ENCODE results near the gene TMC4. TPM values are rescaled to one million over a fixed set of nuclear protein-coding genes. Genes with fewer than 3 reads are reported as not detected.

Gene TMC4
- total RNA-seq, 1 experiment from 2014 or later: 175 TPM

GRCh38 chr19:54160182-54160811 lies 12.7 kb downstream of the TMC4 start:
- Histone ChIP-seq H3F3A (ENCODE audit: insufficient read depth, low read depth) (peaks cover 62% of the 10 kb centered on the region), H3K27ac (peak overlapping the region; percentile 42), H3K4me3 (peak overlapping the region; percentile 82), H2AFZ (peak overlapping the region; percentile 65), H4K20me1 (ENCODE audit: insufficient read depth) (peaks cover 11% of the 10 kb centered on the region), H3K4me2 (peak overlapping the region; percentile 91), H3K9me2 (ENCODE audit: insufficient read depth) (no peaks in the 10 kb centered on the region), H3K79me2 (ENCODE audit: low read depth) (peaks cover 14% of the 10 kb centered on the region), H3K4me1 (replicated peaks; ENCODE audit: insufficient read depth) (peaks cover 33% of the 10 kb centered on the region), H3K36me3 (ENCODE audit: low read depth) (0 out of 2 replicates have a peak, but pooled peaks cover 3% of the 10 kb centered on the region), H3K9me3 (ENCODE audit: insufficient read depth, low read depth) (no peaks in the 10 kb centered on the region), H3K27me3 (ENCODE audit: insufficient read depth, low read depth) (no peaks in the 10 kb centered on the region)
- TF ChIP-seq EZH2 (IDR thresholded peaks at IDR 0.05; ENCODE audit: low read depth) (no peak), CTCF (conservative IDR thresholded peaks at IDR 0.05) (no peak)
- DNase-seq: no peak
- intact Hi-C loops (cut with micrococcal nuclease; ENCODE audit: unreplicated experiment): loop anchor here (10.0 kb wide), 1 partner anchor 305 kb away; the partner anchor contains the start of gene LENG9
- TSS peak; percentile 84 for BruUV-seq (replicated peaks)
- POLR2A ChIA-PET (ENCODE audit: unreplicated experiment): interaction anchor here (0.5 to 2.2 kb wide), 4 partner anchors 10 to 292 kb away, joined by 4 to 28 read pairs (median 16); partner anchors contain the start of gene CNOT3
- CTCF ChIA-PET: interaction anchor here (0.7 kb wide), 1 partner anchor 291 kb away, joined by 18 read pairs; no protein-coding TSS in a partner anchor

GRCh38 chr19:54159352-54160181 lies 13.4 kb downstream of the TMC4 start, which contains the start of gene LENG1:
TSS of gene LENG1 (minus strand) at chr19:54159721. CDS start at chr19:54159695, 26 bp downstream.
- H3K9me2 ChIP-seq (ENCODE audit: insufficient read depth): no peaks in the 10 kb centered on the region
- H3F3A ChIP-seq (ENCODE audit: insufficient read depth, low read depth): peaks cover 58% of the 10 kb centered on the region
- peak within 1 kb of the TSS; percentile 91 for H3K4me2 ChIP-seq
- H3K27ac ChIP-seq: peak within 1 kb of the TSS; percentile 57
- no peaks in the 10 kb centered on the region for H3K9me3 ChIP-seq (ENCODE audit: insufficient read depth, low read depth)
- H3K27me3 ChIP-seq (ENCODE audit: insufficient read depth, low read depth): no peaks in the 10 kb centered on the region
- 0 out of 2 replicates have a peak, but pooled peaks cover 3% of the 10 kb centered on the region for H3K36me3 ChIP-seq (ENCODE audit: low read depth)
- peaks cover 12% of the 10 kb centered on the region for H4K20me1 ChIP-seq (ENCODE audit: insufficient read depth)
- intact Hi-C loops (cut with micrococcal nuclease; ENCODE audit: unreplicated experiment): loop anchor here (1.0 to 10.0 kb wide), 4 partner anchors 22 to 305 kb away; partner anchors contain the start of genes CNOT3, LENG9 and MYADM
- CTCF ChIA-PET: no interaction called here
- peaks cover 14% of the 10 kb centered on the region for H3K79me2 ChIP-seq (ENCODE audit: low read depth)
- peak within 1 kb of the TSS; percentile 82 for H3K4me3 ChIP-seq
- peak within 1 kb of the TSS; percentile 76 for H2AFZ ChIP-seq
- POLR2A ChIA-PET (ENCODE audit: unreplicated experiment): interaction anchor here (0.5 to 2.2 kb wide), 8 partner anchors 12 to 291 kb away, joined by 4 to 28 read pairs (median 6); partner anchors contain the start of genes CNOT3, PRPF31 and TFPT
- TF ChIP-seq CTCF (conservative IDR thresholded peaks at IDR 0.05) (peak; percentile 53; the same call in 1 of the 2 replicates), EZH2 (IDR thresholded peaks at IDR 0.05; ENCODE audit: low read depth) (no peak)
- H3K4me1 ChIP-seq (replicated peaks; ENCODE audit: insufficient read depth): peaks cover 33% of the 10 kb centered on the region
- DNase-seq: peak; percentile 100
- BruUV-seq (replicated peaks): no TSS peak

- intact Hi-C loops (cut with micrococcal nuclease; ENCODE audit: unreplicated experiment): loop anchor here (1.0 to 2.0 kb wide), 3 partner anchors 22 to 292 kb away; partner anchors contain the start of genes CNOT3 and MYADM
- BruUV-seq (replicated peaks): TSS peak; percentile 33
- H3K9me2 ChIP-seq (ENCODE audit: insufficient read depth): no peaks in the 10 kb centered on the region
- no peaks in the 10 kb centered on the region for H3K27me3 ChIP-seq (ENCODE audit: insufficient read depth, low read depth)
- DNase-seq: peak in 1 of 2 experiments; percentile 32
- peak overlapping the region; percentile 76 for H2AFZ ChIP-seq
- TF ChIP-seq EZH2 (IDR thresholded peaks at IDR 0.05; ENCODE audit: low read depth): no peak
- TF ChIP-seq CTCF (conservative IDR thresholded peaks at IDR 0.05): no peak
- peak overlapping the region; percentile 87 for H3K4me2 ChIP-seq
- ChIA-PET POLR2A (ENCODE audit: unreplicated experiment) (interaction anchor here (0.5 to 2.2 kb wide), 7 partner anchors 13 to 51 kb away, joined by 4 to 28 read pairs (median 5); partner anchors contain the start of genes CNOT3, MBOAT7, PRPF31 and TFPT), CTCF (no interaction called here)
- peaks cover 61% of the 10 kb centered on the region for H3F3A ChIP-seq (ENCODE audit: insufficient read depth, low read depth)
- peak overlapping the region; percentile 57 for H3K27ac ChIP-seq
- peaks cover 33% of the 10 kb centered on the region for H3K4me1 ChIP-seq (replicated peaks; ENCODE audit: insufficient read depth)
- H3K79me2 ChIP-seq (ENCODE audit: low read depth): peaks cover 14% of the 10 kb centered on the region
- peaks cover 19% of the 10 kb centered on the region for H4K20me1 ChIP-seq (ENCODE audit: insufficient read depth)
- H3K36me3 ChIP-seq (ENCODE audit: low read depth): 0 out of 2 replicates have a peak, but pooled peaks cover 8% of the 10 kb centered on the region
- H3K9me3 ChIP-seq (ENCODE audit: insufficient read depth, low read depth): no peaks in the 10 kb centered on the region
- H3K4me3 ChIP-seq: peak overlapping the region; percentile 66
Observed at GRCh38 chr19:54158812-54159351, 14.1 kb downstream of the TMC4 start.

All from PC-9 (cell line).